Mesothelial cell of epicardium (in vitro differentiated cells): ENCODE results near the gene FAAH. TPM values are rescaled to one million over a fixed set of nuclear protein-coding genes. Genes with fewer than 3 reads are reported as not detected.

Experiments used
- DNase-seq, 2 experiments: peaks; one replicate each; pipeline ENCODE4 v3.0.0; 2021; ENCODE audit warnings: low spot score in 2 of 2; ENCODE audit not compliant: unreplicated experiment in 2 of 2
- H3K27ac Mint-ChIP-seq: 2 replicates; pipeline ENCODE4 v1.8.0; 2021; ENCODE audit warnings: mixed read lengths
- H3K27me3 Mint-ChIP-seq: 2 replicates; pipeline ENCODE4 v1.8.0; 2021; ENCODE audit warnings: low read depth, mixed read lengths
- H3K36me3 Mint-ChIP-seq: 2 replicates; pipeline ENCODE4 v1.8.0; 2021; ENCODE audit warnings: mixed read lengths
- H3K4me1 Mint-ChIP-seq: 2 replicates; pipeline ENCODE4 v1.8.0; 2021; ENCODE audit warnings: mixed read lengths
- H3K4me3 Mint-ChIP-seq: 2 replicates; pipeline ENCODE4 v1.8.0; 2021; ENCODE audit warnings: mild to moderate bottlenecking, moderate library complexity, mixed read lengths
- H3K9me3 Mint-ChIP-seq: 2 replicates; pipeline ENCODE4 v1.8.0; 2021; ENCODE audit warnings: mixed read lengths
- total RNA-seq: library from RNA; stranded (reverse); gene quantifications from 3 replicates; pipeline ENCODE4 v1.2.1, GENCODE V29; 2021
- TF ChIP-seq, protein P1 (sequence below): fragments of 200-600 bp; sonication (generic); IDR thresholded peaks from one replicate; pipeline ENCODE4 v1.5.0; 2021; ENCODE audit warnings: antibody characterized with exemption; ENCODE audit not compliant: unreplicated experiment

The FAAH gene
- total RNA-seq, 1 donor from 2014 or later, result 35.0 TPM

DNA sequence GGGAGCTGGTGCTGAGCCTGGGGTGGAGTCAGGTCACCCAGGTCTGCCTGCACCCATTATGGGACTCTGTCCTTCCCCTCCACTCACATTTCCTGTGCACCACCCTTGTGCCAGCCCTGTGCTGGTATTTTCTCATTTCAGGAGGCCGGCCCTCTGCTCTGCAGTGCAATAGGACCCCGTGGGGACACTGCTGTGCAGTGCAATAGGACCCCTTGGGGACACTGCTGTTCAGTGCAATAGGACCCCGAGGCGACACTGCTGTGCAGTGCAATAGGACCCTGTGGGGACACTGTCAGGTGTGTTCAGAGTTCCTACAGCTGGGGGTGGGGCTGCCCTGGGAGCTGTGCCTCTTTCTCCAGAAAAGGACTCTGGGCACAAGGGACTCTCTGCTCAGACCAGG, 59.3 kb downstream of the FAAH start:
- Mint-ChIP-seq H3K9me3 (no peaks in the 10 kb centered on the region), H3K4me3 (no peak overlapping the region), H3K27ac (no peak overlapping the region), H3K36me3 (no peaks in the 10 kb centered on the region), H3K27me3 (peaks cover 96% of the 10 kb centered on the region), H3K4me1 (peaks cover 12% of the 10 kb centered on the region)
- DNase-seq, result no peak
- TF ChIP-seq, protein P1, sequence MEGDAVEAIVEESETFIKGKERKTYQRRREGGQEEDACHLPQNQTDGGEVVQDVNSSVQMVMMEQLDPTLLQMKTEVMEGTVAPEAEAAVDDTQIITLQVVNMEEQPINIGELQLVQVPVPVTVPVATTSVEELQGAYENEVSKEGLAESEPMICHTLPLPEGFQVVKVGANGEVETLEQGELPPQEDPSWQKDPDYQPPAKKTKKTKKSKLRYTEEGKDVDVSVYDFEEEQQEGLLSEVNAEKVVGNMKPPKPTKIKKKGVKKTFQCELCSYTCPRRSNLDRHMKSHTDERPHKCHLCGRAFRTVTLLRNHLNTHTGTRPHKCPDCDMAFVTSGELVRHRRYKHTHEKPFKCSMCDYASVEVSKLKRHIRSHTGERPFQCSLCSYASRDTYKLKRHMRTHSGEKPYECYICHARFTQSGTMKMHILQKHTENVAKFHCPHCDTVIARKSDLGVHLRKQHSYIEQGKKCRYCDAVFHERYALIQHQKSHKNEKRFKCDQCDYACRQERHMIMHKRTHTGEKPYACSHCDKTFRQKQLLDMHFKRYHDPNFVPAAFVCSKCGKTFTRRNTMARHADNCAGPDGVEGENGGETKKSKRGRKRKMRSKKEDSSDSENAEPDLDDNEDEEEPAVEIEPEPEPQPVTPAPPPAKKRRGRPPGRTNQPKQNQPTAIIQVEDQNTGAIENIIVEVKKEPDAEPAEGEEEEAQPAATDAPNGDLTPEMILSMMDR, result no peak

DNA sequence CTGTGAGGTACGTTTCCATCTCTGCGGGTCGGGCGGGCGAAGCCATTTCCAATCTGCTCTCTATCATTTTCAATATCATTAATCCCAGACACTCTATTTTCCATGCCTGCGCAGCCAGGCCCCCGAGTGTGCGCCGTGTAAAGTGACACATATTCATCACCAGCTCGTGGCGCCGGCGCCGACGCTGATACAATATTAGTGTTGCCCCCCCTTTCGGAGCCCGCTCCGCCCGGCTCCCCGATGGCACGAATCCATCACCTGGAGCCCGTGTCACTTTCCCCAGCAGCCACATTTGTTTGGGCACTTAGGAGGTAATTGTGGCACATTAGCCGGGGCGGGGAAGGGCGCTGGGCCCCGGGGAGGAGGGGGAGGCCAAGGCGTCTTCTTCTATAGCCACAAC, 61.8 kb downstream of the FAAH start:
- H3K36me3 Mint-ChIP-seq, result no peaks in the 10 kb centered on the region
- H3K4me1 Mint-ChIP-seq, result peaks cover 8% of the 10 kb centered on the region

DNA sequence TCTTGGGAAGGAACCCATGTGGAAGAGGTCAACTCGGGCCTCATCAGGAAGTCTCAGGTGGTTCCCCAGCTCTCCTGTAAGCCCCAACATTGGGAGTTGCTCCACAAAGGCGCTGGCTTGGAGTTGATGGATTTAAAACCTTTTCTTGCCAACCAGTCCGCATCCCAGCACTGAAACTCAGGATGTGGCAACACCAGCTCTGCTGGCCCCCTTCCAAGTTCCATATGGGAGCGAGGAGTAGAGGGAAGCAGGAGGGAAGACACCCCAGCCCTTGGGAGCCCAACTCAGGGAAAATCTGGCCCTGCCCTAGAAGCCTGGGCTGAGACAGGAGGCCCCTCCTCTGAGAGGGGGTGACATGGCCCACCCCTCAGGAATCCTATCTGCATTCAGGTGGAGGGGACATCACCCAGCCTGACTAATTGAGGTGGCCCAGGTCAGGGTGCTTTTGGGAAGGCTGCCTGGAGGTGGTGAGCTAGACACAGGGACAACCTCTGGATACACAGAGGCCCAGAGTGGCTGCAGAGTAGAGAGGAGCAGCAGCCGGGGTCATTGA, 62.4 kb downstream of the FAAH start:
- Mint-ChIP-seq H3K36me3 (no peaks in the 10 kb centered on the region), H3K4me1 (peaks cover 8% of the 10 kb centered on the region), H3K27me3 (peaks cover 96% of the 10 kb centered on the region), H3K9me3 (no peaks in the 10 kb centered on the region), H3K4me3 (no peak overlapping the region), H3K27ac (no peak overlapping the region)
- DNase-seq, result no peak
- TF ChIP-seq, protein P1, result no peak

More for the DNA sequence above, 61.8 kb downstream of the FAAH start:
- Mint-ChIP-seq H3K9me3 (no peaks in the 10 kb centered on the region), H3K4me3 (no peak overlapping the region), H3K27me3 (peaks cover 96% of the 10 kb centered on the region), H3K27ac (no peak overlapping the region)
- TF ChIP-seq, protein P1, result no peak
- no peak for DNase-seq

DNA sequence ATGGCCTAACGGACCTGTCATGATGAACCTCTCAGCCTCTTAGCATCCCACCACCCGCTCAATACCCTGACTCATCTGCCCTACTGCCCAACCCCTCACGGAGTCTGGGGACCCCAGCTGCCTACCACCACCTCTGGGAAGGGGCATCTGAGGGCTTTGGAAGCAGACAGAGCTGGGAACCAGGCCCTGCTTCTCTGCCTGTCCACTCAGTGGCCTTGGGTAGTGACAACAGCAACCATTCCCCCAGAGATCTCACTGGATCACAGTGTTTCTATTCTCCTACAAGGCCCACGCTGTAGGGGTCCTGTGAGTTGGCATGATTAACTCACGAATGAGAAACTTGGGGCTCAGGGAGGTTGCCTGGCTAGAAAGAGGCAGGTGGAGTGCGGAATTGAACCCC, 63.1 kb downstream of the FAAH start:
- no peak overlapping the region for H3K27ac Mint-ChIP-seq
- H3K9me3 Mint-ChIP-seq, result no peaks in the 10 kb centered on the region
- H3K4me1 Mint-ChIP-seq, result peaks cover 8% of the 10 kb centered on the region
- no peak for DNase-seq
- peaks cover 96% of the 10 kb centered on the region for H3K27me3 Mint-ChIP-seq
- no peak overlapping the region for H3K4me3 Mint-ChIP-seq
- TF ChIP-seq, protein P1, result no peak
- H3K36me3 Mint-ChIP-seq, result no peaks in the 10 kb centered on the region

DNA sequence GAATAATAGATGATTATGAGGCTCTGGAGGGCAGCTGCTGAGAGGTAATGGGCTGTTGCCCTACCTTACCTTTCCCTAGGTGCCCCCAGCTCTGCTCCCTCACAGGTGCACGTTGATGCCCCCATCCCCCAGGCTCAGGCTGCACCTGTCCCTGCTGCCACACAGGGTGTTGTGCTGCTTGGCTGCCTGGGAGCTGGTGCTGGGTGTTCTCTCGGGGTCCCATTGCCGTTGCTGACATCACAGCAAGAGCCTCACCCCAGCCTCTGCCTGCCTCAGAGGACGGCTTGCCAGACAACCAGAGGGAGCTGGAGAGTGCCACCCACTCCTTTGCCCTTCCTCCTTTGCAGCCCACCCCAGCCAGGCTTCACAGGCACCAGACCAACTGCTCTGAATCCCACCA, 64.1 kb downstream of the FAAH start:
- no peaks in the 10 kb centered on the region for H3K36me3 Mint-ChIP-seq

More for the DNA sequence above, 64.1 kb downstream of the FAAH start:
- DNase-seq, result no peak
- H3K27me3 Mint-ChIP-seq, result peaks cover 96% of the 10 kb centered on the region
- H3K27ac Mint-ChIP-seq, result no peak overlapping the region
- no peaks in the 10 kb centered on the region for H3K9me3 Mint-ChIP-seq
- peaks cover under 1% of the 10 kb centered on the region for H3K4me1 Mint-ChIP-seq
- TF ChIP-seq, protein P1, result no peak
- no peak overlapping the region for H3K4me3 Mint-ChIP-seq
